HCEC 1CT (cell line): ENCODE measurements around the gene HGS.
"Not testable (repeated sequence)": the region's sequence is repeated elsewhere in the genome, so short reads cannot be mapped to it uniquely, and the experiment has no call there.

Experiments
- DNase-seq: peaks from one replicate; pipeline ENCODE4 v3.0.0-alpha.2; 2017

The HGS gene

GRCh38 chr17:81720267-81721071 is 36.7 kb downstream of the HGS start:
- no peak for DNase-seq

- peak; percentile 33 for DNase-seq
Observed at GRCh38 chr17:81722184-81723120, 38.6 kb downstream of the HGS start.

- no peak for DNase-seq
Observed at GRCh38 chr17:81723651-81724209, 39.9 kb downstream of the HGS start.

GRCh38 chr17:81725439-81725838 is 41.6 kb downstream of the HGS start:
- DNase-seq, result no peak

GRCh38 chr17:81726004-81726403 is 42.2 kb downstream of the HGS start:
- no peak for DNase-seq

GRCh38 chr17:81727324-81728031 is 43.7 kb downstream of the HGS start:
- DNase-seq, result no peak

- DNase-seq, result peak; percentile 61
Observed at GRCh38 chr17:81733507-81734404, 49.9 kb downstream of the HGS start.

- no peak for DNase-seq
Observed at GRCh38 chr17:81734405-81735263, 50.8 kb downstream of the HGS start.

- DNase-seq, result peak; percentile 32
Observed at GRCh38 chr17:81735264-81736102, 51.7 kb downstream of the HGS start.

- DNase-seq, result no peak
Observed at GRCh38 chr17:81737947-81738800, 54.4 kb downstream of the HGS start.

- DNase-seq, result no peak
Observed at GRCh38 chr17:81738801-81739393, 55.1 kb downstream of the HGS start.

- DNase-seq, result not testable (repeated sequence)
Observed at GRCh38 chr17:81739593-81739992, 55.8 kb downstream of the HGS start.

- DNase-seq, result no peak
Observed at GRCh38 chr17:81740395-81740961, 56.7 kb downstream of the HGS start.

- no peak for DNase-seq
Observed at GRCh38 chr17:81741049-81741593, 57.3 kb downstream of the HGS start.

- no peak for DNase-seq
Observed at GRCh38 chr17:81741594-81742452, 58.0 kb downstream of the HGS start.
